SK-N-DZ (cell line): ENCODE results near the gene CCN5.

Experiments
- DNase-seq: peaks from one replicate; pipeline ENCODE4 v3.0.0-alpha.2; 2015; ENCODE audit warnings: low spot score

The CCN5 gene

DNA sequence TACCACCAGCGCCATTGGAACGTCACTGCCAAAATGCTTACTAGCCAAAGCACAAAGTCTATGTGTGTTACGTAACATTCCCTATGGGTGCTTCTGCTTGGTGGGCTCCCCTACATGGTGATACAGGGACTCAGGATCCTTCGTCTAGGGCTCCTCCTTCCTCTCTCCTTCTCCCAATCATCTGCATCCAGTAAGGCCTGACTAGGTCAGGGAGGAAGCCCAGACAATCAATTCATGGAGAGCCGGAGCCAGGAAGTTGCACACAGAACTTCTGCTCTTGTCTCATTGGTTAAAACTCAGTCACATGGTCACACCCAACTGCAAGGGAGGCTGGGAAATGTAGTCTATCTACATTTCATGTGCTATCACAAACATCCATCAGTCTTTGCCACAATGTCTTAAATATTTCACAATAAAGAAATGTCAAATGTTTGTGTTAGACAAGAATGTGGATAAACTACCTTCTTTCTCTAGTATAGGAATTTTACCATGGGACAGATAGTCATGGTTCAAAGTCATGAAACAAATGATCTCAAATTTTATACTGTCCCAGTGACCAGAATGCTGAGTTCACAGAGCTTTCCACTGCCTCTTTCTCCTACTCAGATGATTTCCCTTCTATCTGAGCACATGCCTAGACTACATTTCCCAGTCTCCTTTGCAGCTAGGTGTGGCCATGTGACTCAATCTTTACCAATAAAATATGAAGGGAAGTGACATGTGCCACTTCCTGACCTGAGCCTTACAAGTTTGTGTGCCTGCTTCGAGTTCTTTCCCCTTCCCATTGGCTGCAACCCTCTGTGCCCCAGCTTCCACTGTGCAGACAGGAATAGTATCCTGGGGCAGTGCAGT is 21.2 kb downstream of the CCN5 start:
- DNase-seq: peak; percentile 95

DNA sequence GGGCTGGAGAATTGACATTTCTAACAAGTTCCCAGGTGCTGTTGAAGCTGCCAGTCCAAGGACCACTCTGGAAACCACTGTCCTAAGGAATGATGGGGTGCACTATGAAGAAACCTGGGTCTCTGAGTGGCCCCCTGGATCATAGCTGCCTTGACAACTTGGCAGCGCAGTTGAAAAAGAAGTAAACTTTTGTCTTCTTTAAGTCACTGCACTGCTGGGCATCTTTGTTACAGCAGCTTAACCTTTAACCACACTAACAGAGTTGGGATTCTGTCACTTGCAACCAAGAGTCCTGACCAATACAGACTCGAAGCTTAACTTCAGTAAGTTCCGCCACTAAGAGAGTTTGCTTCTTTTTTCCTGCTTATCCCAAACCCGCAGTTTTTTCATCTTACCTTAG is 21.9 kb downstream of the CCN5 start:
- no peak for DNase-seq

DNA sequence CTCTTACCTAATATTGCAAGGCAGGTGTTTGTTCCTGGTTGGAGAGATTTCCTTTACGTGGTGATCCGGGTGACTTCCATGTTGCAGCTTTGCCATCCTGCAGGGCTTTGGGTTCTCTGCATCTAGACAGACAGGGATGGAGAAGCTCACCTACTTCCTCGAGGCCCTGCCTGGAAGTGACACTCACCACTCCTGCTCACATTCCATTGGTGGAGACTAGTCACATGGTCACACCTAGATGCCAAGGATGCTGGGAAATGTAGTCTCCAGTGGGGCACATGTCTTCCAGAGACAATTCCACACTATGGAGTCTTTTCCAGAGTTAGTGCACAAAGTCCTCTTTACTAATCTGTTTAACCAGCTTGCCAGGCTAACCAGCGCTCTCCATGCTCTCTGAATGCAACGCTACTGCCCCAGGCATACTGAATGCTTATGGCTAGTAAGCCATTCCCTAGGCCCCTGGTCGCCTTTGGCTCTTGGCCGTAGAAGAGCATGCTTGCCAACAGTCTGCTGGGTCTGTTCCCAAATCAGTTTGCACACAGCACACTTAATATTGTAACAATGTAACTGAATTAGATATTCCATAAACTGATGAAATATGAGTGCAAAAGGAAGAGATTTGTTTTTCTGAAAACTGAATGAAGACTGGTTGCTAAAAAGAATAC is 23.8 kb downstream of the CCN5 start:
- DNase-seq: peak; percentile 97

DNA sequence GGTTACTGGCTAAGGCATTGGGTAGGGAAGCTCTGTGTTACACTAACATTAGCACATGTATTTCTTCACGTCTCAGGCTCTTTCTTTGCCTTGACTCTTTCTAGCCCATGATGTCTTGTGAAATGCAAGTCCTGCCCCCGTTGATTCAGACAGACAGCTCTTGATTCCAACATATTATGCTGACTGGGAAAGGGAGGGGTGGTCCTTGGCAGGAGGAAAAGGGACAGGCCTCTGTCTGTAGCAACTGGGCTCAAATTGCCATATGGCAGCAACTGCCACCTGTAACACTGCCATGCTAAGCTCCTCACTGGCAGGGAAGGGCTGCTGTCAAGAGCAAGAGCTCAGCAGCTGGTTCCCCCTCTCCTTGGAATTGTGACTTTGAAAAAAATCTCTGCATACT is 24.8 kb downstream of the CCN5 start:
- no peak for DNase-seq

DNA sequence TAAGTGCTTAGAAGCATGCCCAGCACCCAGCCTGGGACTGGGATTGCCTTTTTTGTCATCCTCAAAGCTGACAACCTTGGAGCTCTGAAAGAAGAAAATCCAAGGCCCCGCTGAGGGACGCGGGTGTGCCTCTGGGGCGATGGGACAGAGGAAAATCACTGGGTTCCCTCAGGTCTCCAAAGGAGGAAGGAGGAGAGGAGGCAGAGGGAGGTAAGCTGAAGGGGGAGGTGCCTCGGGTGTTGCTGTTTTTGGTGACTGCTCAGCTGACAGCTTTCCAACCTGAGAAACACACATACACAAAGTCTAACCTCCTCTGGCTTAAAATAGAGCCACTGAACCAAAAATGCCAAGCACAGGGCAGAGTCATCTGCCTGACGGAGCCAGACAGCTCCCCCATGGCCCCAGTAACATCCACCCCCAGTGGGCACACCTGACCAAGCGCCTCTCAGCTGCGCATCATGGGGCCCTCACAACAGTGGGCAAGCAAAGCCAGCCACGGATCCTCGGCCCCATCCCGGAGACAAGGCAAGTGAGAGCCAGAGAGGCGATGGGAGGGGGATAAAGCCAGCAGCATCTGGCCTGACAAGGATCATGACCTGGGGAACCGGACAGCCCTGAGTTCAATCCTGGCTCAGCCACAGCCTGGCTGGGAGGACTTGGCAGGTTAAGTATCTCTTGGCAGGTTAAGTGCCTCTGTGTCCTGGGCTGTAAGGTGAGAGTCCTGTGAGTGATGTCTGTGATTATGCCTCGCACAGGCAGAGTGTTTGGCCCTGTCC is 27.3 kb downstream of the CCN5 start:
- no peak for DNase-seq

DNA sequence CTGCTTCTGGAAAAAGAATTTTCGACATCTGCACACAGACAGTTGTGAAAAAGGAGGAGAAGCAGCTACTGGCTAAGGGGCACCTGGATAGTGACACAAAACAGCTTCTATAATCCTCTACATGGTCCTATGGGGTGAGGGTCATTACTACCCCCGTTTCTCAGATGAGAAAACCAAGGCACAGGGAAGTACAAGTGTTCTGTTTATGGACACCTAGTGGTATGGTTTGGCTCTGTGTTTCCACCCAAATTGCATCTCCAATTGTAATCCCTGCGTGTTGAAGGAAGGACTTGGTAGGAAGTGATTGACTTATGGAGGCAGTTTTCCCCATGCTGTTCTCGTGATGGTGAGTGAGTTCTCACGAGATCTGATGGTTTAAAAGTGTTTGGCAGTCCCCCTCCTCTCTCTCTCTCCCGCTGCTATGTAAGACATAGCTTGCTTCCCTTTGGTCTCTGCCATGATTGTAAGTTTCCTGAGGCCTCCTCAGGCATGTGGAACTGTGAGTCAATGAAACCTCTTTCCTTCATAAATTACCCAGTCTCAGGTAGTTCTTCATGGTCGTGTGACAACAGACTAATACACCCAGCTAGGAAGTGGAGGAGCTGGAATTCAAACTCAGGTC is 28.0 kb downstream of the CCN5 start:
- peak; percentile 50 for DNase-seq

DNA sequence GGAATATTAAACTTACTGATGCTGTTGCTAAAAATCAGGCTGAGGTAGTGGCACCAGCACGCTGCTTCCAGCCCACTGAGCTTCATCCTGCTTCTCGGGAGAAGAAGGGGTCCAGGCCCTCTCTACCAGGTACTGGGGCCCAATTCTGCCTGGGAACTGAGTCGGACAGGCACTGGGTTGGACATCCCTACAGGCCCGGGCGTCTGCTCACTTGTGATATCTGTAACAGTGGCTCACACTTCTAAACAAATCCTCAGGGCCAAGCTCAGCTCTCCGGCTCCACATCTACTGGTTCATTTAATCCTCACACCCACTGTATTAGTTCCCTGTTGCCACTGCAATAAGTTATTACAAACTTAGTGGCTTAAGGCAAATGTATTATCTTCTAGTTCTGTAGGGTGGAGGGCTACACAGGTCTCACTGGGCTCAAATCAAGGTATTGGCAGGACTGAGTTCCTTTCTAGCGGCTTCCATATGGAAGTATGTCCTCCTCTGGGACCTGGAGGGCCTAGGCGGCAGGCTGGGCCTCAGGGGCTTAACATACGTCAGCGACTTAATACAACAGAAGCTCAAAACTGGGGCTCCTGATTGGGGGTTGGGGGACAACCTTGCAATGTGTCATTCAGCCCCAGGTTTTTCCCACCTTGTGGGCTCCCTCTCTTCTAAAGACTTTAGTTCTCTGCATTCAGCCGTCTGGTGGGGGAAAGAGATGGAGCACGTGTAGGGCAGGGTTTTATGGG is 28.9 kb downstream of the CCN5 start:
- DNase-seq: no peak

DNA sequence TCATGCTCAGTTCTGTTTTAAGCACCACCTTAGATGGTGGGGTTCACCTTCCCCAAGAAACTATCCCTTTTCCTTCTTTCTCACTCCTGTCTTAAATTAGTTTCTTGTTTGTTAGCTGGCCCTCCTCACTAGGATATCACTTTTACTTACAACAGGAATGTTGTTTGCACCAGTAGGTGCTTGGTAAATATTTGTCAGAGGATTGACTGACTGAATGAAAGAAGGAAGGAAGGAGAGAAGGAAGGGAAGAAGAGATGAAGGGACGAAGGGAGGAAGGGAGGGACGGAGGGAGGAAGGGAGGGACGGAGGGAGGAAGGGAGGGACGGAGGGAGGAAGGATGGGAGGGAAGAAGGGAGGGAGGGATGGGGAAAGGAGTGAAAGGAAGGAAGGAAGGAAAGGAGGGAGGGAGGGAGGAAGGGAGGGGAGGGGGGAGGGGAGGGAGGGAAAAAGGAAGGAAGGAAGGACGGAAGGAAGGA is 30.0 kb downstream of the CCN5 start:
- DNase-seq: no peak

DNA sequence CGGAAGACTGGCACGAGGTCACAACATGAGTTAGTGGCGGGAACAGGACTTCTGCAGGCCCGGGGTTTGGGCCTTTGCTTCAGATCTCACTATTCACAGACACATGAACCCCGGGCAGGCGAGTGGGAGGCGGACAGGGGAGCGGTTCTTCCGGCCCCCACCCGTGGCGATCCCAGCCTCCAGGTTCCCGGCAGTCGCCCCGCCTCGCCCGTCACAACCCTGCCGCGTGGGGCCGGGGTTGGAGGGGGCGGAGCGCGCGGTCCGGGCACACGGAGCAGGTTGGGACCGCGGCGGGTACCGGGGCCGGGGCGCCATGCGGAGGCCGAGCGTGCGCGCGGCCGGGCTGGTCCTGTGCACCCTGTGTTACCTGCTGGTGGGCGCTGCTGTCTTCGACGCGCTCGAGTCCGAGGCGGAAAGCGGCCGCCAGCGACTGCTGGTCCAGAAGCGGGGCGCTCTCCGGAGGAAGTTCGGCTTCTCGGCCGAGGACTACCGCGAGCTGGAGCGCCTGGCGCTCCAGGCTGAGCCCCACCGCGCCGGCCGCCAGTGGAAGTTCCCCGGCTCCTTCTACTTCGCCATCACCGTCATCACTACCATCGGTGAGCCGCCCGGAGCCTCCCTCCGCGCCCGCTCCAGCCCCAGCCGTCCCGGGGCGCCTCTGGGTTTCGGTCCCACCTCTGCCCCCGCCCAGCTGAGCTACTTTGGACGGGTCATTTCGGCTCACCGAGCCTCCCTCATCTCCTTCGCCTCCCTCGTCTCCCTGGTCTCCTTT is 30.6 kb downstream of the CCN5 start, which contains the start of gene KCNK15:
Gene KCNK15 (plus strand): TSS at position 268 of the 769 bp plus-strand sequence. CDS start 46 bp downstream, at position 314.
- DNase-seq: no peak

DNA sequence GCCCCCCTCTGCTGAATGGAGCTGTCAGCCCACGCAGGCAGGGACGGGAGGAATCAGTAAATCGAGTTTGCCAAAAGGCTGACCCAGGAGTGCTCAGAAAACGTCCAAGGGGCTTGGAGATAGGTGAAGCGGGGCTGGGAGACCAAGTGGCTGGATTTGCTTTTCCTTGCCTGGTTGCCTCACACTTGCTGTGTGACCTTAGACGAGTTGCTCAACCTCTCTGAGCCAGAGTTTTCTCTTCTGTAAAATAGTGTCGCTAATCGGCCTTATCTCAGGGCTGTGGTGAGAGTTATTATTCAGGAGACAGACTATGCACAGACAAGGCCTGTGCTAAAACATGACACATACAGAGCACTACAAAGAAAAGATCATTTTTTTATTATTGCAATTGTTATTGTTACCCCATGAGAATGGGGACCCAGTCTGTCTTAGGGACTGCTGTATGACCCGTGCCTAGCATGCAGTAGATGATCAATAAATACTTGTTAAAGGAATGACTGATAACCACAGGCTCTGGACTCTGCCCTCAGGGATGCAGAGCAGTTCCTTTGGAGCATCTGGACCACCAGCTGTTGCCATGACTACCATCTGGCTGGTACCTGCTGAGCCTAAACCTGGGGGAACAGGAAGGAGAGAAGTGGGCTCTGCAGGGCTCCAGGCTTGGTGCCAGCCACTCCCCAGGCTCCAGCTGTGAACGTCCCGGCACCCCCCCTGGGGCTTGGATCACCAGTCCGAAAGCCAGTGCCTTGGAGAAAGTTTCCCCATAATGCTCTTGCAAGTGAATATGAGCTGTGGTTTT is 31.4 kb downstream of the CCN5 start:
- DNase-seq: no peak

DNA sequence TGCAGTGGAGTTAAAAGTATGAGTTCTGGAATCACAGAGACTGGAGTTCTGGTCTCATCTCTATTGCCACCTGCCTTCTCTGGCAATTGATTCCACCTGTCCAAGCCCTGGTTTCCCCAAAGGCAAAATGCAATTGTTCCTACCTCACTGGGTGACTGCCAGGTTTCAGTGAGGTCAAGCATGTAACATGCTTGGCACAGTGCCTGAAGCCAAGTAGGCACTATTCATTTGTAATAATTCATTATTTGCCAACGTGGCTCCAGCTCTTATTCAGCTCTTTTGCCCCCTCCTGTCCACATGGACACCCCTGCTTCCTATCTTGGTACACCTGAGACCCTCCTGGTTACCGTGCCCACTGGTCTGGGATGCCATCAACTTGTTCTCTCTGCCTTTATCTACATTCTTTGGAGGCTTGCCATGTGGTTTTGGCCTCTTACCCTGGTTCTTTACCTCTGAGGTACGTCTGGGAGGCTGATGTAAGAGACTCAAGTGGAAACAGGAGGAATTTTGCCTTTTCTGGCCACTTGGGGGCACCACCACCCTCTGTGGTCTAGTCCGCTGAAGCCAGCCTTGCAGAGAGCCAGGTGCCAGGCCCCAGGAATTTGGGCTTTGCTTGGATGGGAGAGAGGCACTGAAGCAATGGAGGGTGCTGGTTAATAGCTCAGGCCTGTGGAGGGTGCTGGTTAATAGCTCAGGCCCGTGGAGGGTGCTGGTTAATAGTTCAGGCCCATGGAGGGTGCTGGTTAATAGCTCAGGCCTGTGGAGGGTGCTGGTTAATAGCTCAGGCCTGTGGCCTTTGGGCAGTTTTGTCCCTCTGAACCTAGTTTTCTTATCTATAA is 32.2 kb downstream of the CCN5 start:
- DNase-seq: peak; percentile 87

DNA sequence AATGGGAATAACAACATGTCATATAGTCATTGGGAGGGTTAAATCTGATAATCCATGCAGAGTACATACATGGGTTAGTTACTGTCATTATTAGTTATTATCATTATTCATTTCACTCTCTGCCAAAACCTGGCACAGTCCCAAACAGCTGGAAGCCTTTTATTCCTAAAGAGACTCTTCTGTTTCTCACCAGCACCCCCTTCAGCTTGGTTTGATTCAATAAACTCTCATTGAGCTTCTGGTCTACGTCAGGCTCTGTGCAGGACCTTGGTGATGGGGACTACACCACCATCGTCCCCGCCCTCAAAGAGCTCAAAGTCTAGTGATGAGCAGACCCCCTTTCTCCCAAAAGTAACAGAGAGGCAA is 32.8 kb downstream of the CCN5 start:
- DNase-seq: peak; percentile 66

DNA sequence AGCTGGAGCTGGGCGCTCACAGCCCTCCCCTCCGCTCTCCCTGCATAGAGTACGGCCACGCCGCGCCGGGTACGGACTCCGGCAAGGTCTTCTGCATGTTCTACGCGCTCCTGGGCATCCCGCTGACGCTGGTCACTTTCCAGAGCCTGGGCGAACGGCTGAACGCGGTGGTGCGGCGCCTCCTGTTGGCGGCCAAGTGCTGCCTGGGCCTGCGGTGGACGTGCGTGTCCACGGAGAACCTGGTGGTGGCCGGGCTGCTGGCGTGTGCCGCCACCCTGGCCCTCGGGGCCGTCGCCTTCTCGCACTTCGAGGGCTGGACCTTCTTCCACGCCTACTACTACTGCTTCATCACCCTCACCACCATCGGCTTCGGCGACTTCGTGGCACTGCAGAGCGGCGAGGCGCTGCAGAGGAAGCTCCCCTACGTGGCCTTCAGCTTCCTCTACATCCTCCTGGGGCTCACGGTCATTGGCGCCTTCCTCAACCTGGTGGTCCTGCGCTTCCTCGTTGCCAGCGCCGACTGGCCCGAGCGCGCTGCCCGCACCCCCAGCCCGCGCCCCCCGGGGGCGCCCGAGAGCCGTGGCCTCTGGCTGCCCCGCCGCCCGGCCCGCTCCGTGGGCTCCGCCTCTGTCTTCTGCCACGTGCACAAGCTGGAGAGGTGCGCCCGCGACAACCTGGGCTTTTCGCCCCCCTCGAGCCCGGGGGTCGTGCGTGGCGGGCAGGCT is 35.1 kb downstream of the CCN5 start:
- no peak for DNase-seq

DNA sequence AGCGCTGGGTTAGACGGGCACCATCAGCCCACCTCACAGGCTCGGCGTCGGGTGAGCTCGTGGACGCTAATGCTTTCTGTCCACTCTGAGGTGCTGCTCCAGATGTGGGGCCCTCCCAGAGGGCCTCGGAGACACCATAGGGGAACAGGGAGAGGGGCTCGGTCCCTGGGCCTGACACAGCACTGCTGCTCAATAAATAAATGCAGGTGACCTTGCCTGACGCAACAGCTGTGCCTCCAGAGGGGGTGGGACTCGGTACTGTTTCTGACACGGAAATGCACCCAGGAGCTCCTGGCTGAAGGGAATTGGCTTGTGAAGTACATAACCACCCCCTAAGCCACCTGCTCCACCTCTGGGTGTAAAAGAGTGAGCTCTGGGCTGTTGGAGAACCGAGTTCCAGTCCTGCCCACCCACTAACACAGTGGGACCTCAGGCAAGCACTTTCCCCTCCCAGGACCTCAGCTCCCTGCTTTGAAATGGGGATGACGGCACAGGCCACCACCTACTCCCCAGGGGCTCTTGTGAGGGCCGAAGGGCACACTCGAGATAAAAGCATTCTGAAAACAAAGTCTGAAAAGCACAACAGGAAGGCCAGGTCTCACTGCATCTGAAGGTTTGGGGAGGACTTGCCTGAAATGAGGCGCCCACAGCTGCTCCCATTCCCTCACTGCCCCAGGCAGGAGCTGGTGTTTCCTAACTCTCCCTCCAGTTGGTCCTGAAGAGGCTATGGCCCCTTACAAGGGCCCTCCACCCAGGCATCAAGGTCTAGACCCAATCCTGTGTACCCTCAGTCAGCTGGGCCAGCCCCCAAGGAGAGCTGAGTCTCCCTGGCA is 37.1 kb downstream of the CCN5 start:
- DNase-seq: no peak

DNA sequence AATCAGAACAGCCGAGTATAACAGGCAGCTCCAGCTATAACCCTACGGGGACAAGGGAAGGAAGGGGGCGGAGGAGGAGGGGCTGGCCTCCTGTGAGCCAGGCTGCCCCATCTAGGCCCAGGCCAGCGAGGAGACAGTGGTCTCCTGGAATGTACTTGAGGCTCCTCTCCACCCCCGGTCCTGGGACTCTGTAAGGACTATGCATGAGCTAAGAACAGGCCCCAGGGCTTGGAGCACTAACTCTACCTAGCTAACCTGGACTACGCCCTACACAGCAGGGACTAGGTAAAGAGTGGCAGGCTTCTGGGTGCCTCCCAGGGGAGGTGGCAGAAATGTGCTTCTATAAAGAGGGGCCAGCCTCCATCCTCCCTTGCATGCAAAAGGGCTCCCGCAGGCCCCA is 39.4 kb downstream of the CCN5 start:
- DNase-seq: no peak

DNA sequence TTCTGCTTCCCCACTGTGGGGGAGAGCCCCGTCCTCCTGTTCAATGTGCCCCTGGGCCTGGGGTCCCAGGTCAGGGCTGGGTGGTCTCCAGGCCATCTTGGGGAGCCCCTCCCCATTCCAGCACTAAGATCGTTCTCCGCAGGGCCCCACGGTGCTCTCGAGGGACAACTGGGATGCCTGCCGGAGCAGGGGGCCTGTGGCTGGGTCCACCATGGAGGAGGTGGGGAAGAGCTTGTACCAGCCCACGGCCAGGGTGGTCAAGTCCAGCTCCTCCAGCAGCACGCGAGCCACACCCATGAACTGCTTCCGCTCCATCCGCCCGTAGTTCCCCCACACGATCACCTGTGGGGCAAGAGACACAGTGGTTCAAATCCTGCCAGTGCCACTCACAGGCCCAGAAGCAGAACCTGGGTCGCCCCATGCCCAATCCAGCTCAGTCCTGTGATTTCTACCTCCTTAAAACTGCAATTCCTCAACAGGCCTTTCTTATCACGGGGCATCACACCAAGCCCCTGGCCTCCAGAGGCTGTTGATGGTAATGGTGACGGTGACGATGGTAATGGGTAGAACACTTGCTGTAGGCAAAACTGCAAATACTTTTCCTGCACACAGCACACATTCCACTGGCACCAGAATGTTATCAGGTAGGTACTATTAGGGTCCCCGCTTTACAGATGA is 41.0 kb downstream of the CCN5 start:
- no peak for DNase-seq
